HG03342 (cell line): ENCODE results near the gene IGF2BP3.

Experiments
- ATAC-seq: cut with Tn5 transposase; IDR thresholded peaks from one replicate; pipeline ENCODE4 v1.9.1; 2021; ENCODE audit warnings: mild to moderate bottlenecking, moderate library complexity; ENCODE audit not compliant: unreplicated experiment

Gene IGF2BP3

GRCh38 chr7:23272275-23272674 is 198.0 kb downstream of the IGF2BP3 start:
- no peak for ATAC-seq

- no peak for ATAC-seq
These were observed 201.5 kb downstream of the IGF2BP3 start for GRCh38 chr7:23268746-23269145.

GRCh38 chr7:23268167-23268566 is 202.1 kb downstream of the IGF2BP3 start:
- no peak for ATAC-seq

- no peak for ATAC-seq
These were observed 202.9 kb downstream of the IGF2BP3 start for GRCh38 chr7:23267357-23267756.

- no peak for ATAC-seq
These were observed 203.4 kb downstream of the IGF2BP3 start for GRCh38 chr7:23266918-23267317.

- no peak for ATAC-seq
These were observed 205.3 kb downstream of the IGF2BP3 start for GRCh38 chr7:23264916-23265458.

GRCh38 chr7:23261843-23262452 is 208.3 kb downstream of the IGF2BP3 start:
- ATAC-seq, result peak; percentile 95

- no peak for ATAC-seq
These were observed 209.9 kb downstream of the IGF2BP3 start for GRCh38 chr7:23260371-23260770.
